HG03064 (cell line): Measurements from ENCODE around the gene RORB.

Source experiments
- ATAC-seq: cut with Tn5 transposase; IDR thresholded peaks from one replicate; pipeline ENCODE4 v1.9.1; 2021; ENCODE audit warnings: low read depth; ENCODE audit not compliant: unreplicated experiment

RORB gene

DNA sequence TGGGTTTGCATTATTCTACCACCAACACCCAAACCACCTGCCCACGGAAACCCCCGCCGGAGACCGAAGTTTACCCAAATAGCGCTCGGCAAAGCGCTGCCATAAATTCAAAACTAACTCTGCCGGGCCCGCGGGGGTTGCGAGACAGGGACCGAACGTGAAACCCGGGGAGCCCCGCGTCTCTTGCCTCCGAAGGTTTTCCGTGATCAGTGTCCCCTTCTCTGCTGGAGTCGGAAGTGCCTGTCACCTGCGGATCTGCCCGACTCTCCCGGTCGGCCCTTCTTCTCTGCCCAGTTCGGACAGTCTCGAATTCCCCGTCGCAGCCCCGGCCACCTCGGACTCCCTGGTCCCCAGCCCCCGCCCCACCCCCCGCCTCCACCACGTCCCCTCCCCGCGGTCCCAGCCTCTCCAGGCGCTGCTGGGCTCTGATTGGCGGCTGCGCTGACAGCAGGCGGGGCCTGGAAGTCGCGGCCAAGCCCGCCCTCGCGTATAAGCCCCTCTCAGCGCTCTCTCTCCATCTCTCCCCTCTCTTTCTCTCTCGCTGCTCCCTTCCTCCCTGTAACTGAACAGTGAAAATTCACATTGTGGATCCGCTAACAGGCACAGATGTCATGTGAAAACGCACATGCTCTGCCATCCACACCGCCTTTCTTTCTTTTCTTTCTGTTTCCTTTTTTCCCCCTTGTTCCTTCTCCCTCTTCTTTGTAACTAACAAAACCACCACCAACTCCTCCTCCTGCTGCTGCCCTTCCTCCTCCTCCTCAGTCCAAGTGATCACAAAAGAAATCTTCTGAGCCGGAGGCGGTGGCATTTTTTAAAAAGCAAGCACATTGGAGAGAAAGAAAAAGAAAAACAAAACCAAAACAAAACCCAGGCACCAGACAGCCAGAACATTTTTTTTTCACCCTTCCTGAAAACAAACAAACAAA, at the start of gene RORB:
Gene RORB (plus strand): TSS at position 517 of the 929 bp plus-strand sequence. CDS start 642 bp downstream, outside the sequence.
- ATAC-seq = peak; percentile 73

DNA sequence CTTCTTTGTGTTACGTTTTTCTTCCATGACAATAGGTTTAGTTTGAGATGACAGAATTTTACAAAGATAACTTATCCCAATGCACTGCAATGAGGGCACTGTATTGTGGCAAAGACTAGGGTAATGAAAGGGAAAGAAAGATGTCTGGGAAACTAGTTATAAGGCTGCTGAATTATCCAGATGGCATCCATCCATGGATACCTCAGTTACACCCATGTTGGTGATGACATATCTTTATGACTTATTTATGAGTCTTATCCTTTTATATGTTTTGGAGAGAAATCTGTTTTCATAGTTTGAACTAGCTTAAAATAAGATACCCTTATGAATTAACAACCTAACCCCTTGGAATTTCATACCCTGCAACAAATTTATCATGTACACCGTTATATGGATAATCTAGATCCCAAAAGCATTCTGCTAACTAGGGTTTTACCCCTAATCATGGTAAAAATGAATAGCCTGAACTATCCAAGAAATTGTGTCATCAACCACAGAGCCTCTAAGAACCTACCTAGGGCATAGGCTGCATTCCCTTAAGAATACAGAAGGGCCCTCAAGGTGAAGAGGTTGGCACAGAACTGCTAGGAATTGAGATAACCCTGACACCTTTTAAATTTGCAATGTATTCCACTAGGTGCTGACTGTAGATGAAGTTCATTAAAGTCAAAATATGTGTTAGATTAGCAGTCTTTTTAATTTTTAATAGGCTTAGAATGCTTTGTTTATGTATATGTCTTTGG, 49.5 kb upstream of the RORB start:
- ATAC-seq = no peak

GRCh38 chr9:74449060-74449459, 48.1 kb upstream of the RORB start:
- ATAC-seq = no peak

DNA sequence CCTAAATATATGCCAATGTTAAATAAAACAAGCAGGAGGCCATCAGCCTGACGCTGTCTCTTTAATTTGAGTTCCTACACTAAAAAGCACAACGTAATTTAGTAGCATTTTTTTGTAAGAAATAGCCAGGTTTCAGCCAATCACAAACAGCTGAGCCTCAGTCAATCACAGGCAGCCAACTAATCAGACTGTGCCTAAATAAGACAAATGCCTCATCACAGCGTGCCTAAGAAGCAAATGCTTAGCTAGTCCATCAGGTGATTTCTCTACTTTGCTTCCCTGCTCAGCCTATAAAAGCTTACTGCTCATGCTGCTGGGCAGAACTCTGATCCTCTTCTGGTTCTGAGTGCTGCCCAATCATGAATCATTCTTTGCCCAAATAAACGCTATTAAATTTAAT, 38.3 kb upstream of the RORB start:
- ATAC-seq = no peak

- no peak for ATAC-seq
Measured at GRCh38 chr9:74463825-74464224, 33.3 kb upstream of the RORB start.

DNA sequence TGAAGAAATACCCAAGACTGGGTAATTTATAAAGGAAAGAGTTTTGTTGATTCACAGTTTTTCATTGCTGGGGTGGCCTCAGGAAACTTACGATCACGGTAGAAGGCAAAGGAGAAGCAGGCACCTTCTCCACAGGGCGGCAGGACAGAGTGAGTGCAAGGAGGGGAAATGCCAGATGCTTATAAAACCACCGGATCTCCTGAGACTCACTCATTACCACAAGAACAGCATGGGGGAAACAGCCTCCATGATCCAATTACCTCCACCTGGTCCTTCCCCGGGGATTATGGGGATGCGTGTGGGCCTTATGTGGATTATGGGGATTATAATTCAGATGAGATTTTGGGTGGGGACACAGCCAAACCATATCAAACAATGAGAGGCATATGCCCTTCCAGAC, 18.5 kb upstream of the RORB start:
- ATAC-seq = no peak

DNA sequence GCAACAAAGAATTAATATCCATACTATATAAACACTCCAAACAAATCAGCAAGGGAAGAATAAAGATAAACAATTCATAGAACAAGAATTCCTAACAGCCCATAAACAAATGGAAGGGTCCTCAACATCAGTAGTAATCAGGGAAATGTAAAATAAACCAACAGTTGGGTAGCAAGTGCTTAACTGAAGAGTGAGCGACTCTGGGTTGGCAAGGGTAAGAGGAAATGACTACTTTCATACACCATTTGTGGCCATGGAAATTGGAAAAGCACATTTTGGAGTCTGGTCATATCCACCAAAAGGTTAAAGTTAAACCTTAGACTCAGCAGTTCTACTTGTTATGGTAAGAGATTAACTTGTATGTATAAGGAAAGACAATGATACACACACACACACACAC, 17.4 kb upstream of the RORB start:
- ATAC-seq = no peak

DNA sequence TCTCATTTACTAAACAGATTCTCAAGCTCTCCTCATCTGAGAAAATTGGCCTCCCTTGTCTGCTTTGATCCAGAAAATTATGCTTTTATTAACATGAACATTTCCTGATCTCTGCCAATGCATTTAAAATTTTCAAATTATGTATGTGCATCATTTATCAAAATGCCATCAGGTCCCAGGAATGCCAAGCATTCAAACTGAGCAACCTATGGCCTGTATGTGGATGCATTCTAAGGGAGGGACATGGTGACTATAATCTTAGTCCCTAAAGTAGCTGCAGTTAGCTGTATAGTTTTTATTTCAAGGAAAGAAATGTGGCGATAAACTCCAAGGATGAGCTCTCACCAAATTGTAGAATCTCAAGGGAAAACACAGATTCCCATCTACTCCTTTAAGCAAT, 9.7 kb upstream of the RORB start:
- no peak for ATAC-seq

DNA sequence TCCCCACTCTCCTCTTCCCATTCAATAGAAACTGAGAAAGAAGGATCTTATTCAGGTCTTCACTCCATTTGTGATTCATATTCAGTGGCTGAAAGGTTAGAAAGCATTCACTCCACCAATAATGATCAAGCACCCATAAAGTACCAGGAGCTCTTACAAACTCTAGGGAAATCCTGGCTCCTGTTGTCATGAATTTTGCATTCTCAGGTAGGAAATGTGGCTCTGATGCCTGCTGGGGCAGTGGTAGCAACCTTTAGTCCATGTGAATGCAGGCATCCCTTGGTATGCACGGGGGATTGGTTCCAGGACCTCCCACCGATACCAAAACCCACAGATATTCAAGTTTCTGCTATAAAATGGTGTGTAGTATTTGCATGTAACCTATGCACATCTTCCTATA, 3.6 kb upstream of the RORB start:
- no peak for ATAC-seq

GRCh38 chr9:74494490-74494889, 2.6 kb upstream of the RORB start:
- ATAC-seq = no peak

DNA sequence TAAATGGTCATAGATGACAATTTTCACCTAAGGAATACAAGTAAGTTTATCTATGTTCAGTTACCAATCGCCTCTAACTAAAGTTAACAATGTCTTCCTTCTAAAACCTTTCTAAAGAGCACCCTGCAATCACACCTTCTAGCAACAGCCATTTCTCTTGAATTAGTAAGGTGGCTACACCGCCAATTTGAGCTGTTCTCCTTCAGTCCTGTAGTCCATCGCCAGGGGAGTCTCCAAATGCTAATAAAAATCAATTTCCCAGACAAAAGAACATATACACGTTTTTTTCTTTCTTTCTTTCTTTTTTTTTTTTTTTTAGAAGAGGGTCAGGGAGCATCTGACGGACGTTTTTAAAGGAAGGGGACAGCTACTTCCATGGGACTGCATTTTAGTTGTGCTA, 729 bp upstream of the RORB start:
- ATAC-seq = no peak

DNA sequence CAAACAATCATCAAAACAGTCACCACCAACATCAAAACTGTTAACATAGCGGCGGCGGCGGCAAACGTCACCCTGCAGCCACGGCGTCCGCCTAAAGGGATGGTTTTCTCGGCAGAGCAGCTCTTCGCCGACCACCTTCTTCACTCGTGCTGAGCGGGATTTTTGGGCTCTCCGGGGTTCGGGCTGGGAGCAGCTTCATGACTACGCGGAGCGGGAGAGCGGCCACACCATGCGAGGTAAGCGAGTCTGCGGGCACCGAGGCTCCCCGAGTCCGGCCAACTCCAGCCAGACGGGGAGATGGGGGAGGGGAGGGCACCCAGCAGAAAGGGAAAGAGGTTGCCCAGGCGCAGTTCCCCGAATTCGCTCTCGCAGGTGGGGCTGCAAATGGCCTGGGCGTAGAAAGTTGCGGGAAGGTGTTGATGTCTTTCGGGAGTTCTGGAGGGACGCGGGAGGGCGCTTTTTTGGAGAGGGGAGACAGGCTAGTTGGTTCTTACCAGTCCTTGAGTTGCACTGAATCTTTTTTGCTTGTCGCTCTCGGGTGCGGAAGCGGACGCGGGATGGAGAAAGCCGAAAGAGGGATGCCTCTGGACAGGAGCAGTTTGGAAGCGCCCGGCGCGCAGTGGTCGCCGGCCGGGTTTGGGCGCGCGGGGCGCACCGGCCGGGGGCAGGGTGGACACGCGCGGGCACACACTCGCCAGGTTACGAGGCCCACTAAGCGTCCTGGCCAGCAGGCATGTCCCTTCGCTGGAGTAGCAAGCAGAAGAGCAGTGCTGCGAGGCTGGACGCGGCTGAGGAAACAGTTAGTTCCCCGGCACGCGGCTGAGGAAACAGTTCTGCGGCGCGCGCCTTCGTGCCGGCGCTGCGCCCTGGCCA, 849 bp downstream of the RORB start:
- ATAC-seq = no peak

DNA sequence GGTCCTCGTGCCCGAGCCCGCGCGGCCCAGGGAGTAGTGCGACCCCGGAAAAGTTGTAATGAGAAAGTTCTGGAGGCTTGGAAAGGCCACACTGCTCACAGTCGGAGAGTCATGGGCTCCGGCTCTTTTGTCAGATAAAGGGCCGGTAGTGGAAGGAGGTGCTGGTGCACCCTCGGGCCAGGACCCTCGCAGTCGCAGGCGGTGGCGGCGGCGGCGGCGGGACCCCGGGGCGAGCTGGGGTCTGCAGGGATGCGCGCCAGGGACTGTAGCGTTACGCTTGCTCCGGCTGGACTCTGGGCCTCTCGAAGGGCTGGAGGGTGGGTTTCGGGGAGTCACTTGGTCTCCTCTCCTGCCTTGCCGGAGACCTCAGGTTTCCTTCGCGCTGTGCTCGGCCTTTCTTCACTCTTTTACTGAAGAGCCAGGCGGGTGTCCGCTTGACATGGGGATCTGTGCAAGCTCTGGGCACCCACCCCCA, 1.5 kb downstream of the RORB start:
- no peak for ATAC-seq

- ATAC-seq = no peak
Measured at GRCh38 chr9:74499111-74499601, 2.0 kb downstream of the RORB start.

GRCh38 chr9:74499770-74500583, 2.8 kb downstream of the RORB start:
- ATAC-seq = no peak

DNA sequence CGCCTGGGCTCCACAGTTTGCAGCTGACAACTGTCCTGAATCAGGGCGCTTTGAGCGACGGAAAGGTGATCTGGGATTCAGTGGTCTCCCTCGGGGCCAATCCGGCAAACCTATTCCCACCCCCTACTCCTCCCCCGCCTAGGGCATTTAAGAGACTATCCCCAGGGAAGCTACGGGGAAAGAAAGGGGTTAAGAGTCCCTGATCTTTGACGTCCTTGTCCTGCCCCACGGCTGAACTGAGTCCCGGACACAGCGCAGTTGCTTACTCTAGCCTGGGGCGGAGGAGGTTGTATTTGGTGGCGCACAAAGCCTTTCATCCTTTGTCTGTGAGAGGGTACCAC, 3.4 kb downstream of the RORB start:
- no peak for ATAC-seq

- ATAC-seq = no peak
Measured at GRCh38 chr9:74501570-74501969, 4.4 kb downstream of the RORB start.

DNA sequence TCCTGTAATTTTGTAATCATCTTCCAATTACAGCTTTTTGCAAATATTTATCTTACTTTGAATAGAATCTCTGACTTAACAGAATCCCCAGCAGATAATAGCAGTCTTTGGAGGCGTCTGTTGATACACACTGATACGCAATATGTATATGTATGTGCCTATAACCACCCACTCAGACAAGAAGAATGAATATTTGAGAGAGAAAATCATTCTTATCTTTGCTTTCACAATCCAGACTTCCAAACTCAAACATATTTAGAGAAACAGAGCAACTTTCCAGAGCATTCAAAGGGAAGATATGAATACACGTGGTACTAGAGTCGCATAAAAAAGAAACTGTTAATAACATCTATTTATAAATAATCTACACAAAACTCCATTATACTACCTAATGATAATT, 6.1 kb downstream of the RORB start:
- ATAC-seq = no peak

- no peak for ATAC-seq
Measured at GRCh38 chr9:74503666-74504065, 6.5 kb downstream of the RORB start.

GRCh38 chr9:74511333-74511732, 14.2 kb downstream of the RORB start:
- no peak for ATAC-seq
